PFSK-1 (cell line): ENCODE results near the gene PAGE1.

Experiments
- POLR2AphosphoS5 ChIP-seq: IDR thresholded peaks from 2 replicates; pipeline ENCODE4 v1.6.1; 2012; ENCODE audit warnings: low read depth, mild to moderate bottlenecking, control low read depth, low read length, moderate library complexity
- SIN3A ChIP-seq: IDR thresholded peaks from 2 replicates; pipeline ENCODE4 v1.6.1; 2012; ENCODE audit warnings: mild to moderate bottlenecking, low read length, moderate library complexity, borderline replicate concordance; ENCODE audit not compliant: insufficient read depth
- TAF1 ChIP-seq: IDR thresholded peaks from 2 replicates; pipeline ENCODE4 v1.6.1; 2012; ENCODE audit warnings: low read length, control low read depth, borderline replicate concordance; ENCODE audit not compliant: insufficient read depth

DNA sequence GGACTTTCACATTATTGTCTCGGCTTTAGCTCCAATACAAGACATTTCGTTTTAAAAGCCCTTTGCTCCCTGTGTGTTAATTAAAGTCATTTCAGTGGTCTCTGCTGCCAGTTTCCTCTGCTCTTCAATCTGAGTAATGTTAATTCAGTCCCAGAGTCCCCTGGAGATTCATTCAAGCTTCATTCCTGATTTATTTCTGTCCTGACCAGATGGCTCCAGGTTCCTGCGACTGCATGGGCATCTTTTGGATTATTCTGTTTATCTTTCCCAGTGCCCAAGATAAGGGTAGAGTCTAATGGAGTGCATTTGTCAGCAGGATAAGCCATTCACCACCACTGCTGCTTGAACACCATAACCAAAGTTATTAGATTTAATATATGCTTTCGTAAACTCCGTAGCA lies 6.1 kb upstream of the PAGE1 start:
- TF ChIP-seq SIN3A: no peak
- TF ChIP-seq POLR2AphosphoS5: no peak
- no peak for TF ChIP-seq TAF1
